ENCODE measurements around the gene CLCN1.

GRCh38 chr7:143388491-143389101, 72.7 kb downstream of the CLCN1 start:
- TF ChIP-seq EP300 (IDR thresholded peaks at IDR 0.05) (no peak), POLR2A (IDR thresholded peaks at IDR 0.05) (no peak)

Data from suprapubic skin (tissue), 2 donors.